Measurements from ENCODE around the gene CETN1.

The CETN1 gene

DNA sequence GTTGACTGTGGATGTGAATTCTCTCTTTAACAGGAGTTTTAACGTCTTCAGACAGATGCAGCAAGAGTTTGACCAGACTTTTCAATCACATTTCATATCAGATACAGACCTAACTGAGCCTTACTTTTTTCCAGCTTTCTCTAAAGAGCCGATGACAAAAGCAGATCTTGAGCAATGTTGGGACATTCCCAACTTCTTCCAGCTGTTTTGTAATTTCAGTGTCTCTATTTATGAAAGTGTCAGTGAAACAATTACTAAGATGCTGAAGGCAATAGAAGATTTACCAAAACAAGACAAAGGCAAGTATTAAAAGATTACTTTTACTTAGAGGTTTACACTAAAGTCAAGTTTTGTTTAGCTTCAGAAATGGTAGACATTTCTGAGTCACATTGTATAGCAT is 47.1 kb downstream of the CETN1 start:
- DNase-seq = no peak

DNA sequence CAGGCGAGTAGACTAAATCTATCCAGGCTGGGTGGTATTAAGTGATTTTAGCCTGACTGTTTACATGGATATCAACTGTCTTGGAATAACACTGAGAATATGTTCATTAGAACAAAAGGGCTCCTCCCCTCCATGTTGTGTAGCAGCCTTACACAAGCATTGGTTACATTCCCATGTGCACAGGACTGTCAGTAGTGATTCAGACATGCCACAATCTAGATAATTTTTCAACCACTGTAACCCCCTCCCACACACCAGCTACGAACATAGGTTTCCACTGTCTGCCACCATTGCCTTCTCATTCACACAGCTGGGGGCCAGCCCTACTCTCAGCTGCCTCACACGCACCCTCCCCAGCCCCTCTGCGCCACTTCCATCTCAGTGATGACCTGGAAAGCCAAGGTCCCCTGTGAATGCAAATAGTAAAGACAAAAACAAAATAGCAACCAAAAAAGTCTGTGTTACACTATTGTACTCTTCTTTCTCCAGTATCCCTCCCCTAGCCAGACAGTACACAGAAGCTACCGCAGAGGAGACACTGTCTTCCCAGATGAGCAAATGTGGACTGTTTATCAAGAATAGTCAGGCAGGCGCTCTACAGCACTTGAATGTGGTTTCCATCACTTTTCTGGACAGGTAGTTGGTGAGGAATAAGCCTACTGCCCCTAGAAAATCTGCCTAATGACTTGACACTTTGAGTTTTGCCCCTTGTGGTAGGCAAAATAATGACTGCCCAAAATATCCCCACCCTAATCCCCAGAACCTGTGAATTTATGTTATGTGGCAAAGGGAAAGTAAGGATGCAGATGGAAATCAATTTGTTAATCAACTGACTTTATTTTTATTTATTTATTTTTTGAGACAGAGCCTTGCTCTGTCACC is 49.3 kb downstream of the CETN1 start:
- DNase-seq = no peak

DNA sequence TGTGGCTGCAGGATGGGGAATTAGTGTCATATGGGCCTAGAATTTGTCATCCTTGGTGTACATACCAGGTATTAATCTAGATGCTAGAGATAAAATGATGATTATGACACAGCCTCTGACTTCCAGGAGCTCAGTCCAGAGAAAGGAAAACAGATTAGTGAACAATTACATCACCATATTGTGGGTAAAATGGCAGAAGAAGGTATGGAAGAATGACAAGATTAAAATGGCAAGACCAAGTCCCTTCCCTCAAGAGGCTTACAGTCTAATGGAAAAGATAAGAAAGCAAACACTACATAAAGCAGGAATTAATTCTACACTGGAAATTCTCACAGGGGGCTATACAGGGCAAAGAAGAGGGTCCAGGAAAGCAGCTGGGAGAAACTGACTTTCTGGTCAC is 51.4 kb downstream of the CETN1 start:
- no peak for DNase-seq
